ENCODE results near the gene PERCC1. TPM values are rescaled to one million over a fixed set of nuclear protein-coding genes. Genes with fewer than 3 reads are reported as not detected.

The PERCC1 gene
- not detected in 3 replicates for total RNA-seq

GRCh38 chr16:1430759-1431496 is at the start of gene PERCC1:
Gene PERCC1, plus strand, starts transcription at chr16:1431078. Its CDS starts 1,516 bp downstream, at chr16:1432594.
- Mint-ChIP-seq H3K4me1 (no peaks in the 10 kb centered on the region), H3K36me3 (no peaks in the 10 kb centered on the region), H3K27ac (no peak within 1 kb of the TSS), H3K4me3 (no peak within 1 kb of the TSS), H3K9me3 (no peaks in the 10 kb centered on the region), H3K27me3 (ENCODE audit: low read depth) (no peaks in the 10 kb centered on the region)
- no peak for DNase-seq (ENCODE audit: low spot score in 2 of 2, unreplicated experiment in 2 of 2)
- no peak for TF ChIP-seq CTCF (IDR thresholded peaks at IDR 0.05; ENCODE audit: unreplicated experiment)

GRCh38 chr16:1381612-1382406 is 49.1 kb upstream of the PERCC1 start:
- no peak for TF ChIP-seq CTCF (IDR thresholded peaks at IDR 0.05; ENCODE audit: unreplicated experiment)
- Mint-ChIP-seq H3K4me1 (peaks cover 15% of the 10 kb centered on the region), H3K4me3 (no peak overlapping the region), H3K27me3 (ENCODE audit: low read depth) (peaks cover 14% of the 10 kb centered on the region), H3K9me3 (no peaks in the 10 kb centered on the region), H3K36me3 (peaks cover 7% of the 10 kb centered on the region), H3K27ac (no peak overlapping the region)
- DNase-seq (ENCODE audit: low spot score in 2 of 2, unreplicated experiment in 2 of 2): no peak

- peaks cover 9% of the 10 kb centered on the region for H3K27me3 Mint-ChIP-seq (ENCODE audit: low read depth)
- no peak overlapping the region for H3K27ac Mint-ChIP-seq
- TF ChIP-seq CTCF (IDR thresholded peaks at IDR 0.05; ENCODE audit: unreplicated experiment): no peak
- peaks cover 7% of the 10 kb centered on the region for H3K36me3 Mint-ChIP-seq
- peaks cover 9% of the 10 kb centered on the region for H3K4me1 Mint-ChIP-seq
- H3K9me3 Mint-ChIP-seq: no peaks in the 10 kb centered on the region
- H3K4me3 Mint-ChIP-seq: no peak overlapping the region
- DNase-seq (ENCODE audit: low spot score in 2 of 2, unreplicated experiment in 2 of 2): no peak
Measured at GRCh38 chr16:1383556-1383955, 47.3 kb upstream of the PERCC1 start.

- peaks cover under 1% of the 10 kb centered on the region for H3K27me3 Mint-ChIP-seq (ENCODE audit: low read depth)
- peaks cover under 1% of the 10 kb centered on the region for H3K4me1 Mint-ChIP-seq
- H3K36me3 Mint-ChIP-seq: peaks cover 8% of the 10 kb centered on the region
- no peaks in the 10 kb centered on the region for H3K9me3 Mint-ChIP-seq
- H3K4me3 Mint-ChIP-seq: no peak overlapping the region
- no peak for DNase-seq (ENCODE audit: low spot score in 2 of 2, unreplicated experiment in 2 of 2)
- H3K27ac Mint-ChIP-seq: no peak overlapping the region
- no peak for TF ChIP-seq CTCF (IDR thresholded peaks at IDR 0.05; ENCODE audit: unreplicated experiment)
Measured at GRCh38 chr16:1385232-1385631, 45.6 kb upstream of the PERCC1 start.

- no peaks in the 10 kb centered on the region for H3K9me3 Mint-ChIP-seq
- no peak for DNase-seq (ENCODE audit: low spot score in 2 of 2, unreplicated experiment in 2 of 2)
- H3K27me3 Mint-ChIP-seq (ENCODE audit: low read depth): no peaks in the 10 kb centered on the region
- peaks cover 13% of the 10 kb centered on the region for H3K36me3 Mint-ChIP-seq
- H3K4me1 Mint-ChIP-seq: no peaks in the 10 kb centered on the region
- no peak overlapping the region for H3K4me3 Mint-ChIP-seq
- TF ChIP-seq CTCF (IDR thresholded peaks at IDR 0.05; ENCODE audit: unreplicated experiment): no peak
- H3K27ac Mint-ChIP-seq: no peak overlapping the region
Measured at GRCh38 chr16:1387331-1387730, 43.5 kb upstream of the PERCC1 start.
